IPS-NIHi11 (cell line): Measurements from ENCODE around the gene OR1F1.
"Not testable (repeated sequence)": the region's sequence is repeated elsewhere in the genome, so short reads cannot be mapped to it uniquely, and the experiment has no call there.

ENCODE experiments used
- DNase-seq: peaks from one replicate; pipeline ENCODE4 v3.0.0; 2012; ENCODE audit warnings: mixed read lengths, low spot score

OR1F1 gene

DNA sequence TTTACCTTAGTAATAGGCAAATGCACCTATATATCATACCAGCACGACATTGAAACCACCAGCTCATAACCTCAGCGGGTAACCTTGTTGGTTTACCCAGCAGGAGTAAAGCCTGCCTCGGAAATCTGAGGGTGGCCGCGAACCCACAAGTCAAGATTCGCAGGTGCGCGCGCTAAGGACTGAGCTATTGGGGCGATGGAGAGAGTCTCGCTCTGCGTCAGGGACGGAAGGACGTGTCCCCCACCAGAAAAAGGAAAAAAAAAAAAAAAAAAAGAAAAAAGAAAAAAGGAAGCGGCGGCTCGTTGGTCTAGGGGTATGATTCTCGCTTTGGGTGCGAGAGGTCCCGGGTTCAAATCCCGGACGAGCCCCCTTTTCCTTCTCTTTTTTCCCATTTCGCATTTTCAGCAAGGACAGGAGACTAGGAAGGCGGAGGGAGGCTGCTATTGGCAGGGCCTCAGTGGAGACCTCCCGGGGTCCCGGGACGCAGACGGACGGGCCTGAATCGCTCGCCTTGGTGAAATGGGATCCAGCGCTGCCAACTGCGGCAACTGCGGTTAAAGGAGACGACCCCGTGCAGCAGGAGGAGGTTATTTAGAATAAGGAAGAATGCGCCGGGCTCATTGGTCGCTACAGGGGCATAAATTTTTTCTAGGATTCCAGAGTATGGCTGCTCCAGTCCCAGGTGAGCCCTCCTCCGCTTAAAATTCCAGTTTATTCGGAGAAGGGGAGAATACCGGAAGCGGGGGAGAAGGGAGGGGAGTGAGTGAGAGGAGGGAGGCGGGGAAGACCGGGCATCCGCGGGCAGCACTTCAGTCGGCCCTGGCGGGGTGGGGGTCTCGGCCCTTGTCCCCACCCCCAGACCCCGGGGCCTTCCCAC, at the start of gene OR1F1:
Gene OR1F1 (plus strand): TSS at position 407 of the 877 bp plus-strand sequence.
- DNase-seq = peak; percentile 53

DNA sequence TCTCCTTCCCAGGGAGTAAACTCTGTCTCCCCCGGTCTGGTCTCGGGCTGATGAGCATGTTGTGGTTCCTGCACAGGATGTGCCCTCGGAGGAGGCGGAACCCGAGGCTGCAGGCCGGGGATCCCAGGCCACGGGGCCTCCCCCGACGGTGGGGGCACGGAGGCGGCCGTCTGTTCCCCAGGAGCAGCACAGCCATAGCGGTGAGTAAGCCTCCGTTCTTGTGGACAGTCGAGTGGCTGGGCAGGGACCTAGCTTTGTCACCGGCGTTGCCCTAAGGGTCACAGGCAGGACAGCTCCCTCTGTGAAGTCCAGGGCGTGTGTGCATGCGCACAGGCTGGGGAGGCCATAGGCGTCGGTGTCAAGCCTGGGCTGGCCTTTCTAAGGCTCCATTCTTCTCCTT, 49.7 kb upstream of the OR1F1 start:
- peak; percentile 3 for DNase-seq

DNA sequence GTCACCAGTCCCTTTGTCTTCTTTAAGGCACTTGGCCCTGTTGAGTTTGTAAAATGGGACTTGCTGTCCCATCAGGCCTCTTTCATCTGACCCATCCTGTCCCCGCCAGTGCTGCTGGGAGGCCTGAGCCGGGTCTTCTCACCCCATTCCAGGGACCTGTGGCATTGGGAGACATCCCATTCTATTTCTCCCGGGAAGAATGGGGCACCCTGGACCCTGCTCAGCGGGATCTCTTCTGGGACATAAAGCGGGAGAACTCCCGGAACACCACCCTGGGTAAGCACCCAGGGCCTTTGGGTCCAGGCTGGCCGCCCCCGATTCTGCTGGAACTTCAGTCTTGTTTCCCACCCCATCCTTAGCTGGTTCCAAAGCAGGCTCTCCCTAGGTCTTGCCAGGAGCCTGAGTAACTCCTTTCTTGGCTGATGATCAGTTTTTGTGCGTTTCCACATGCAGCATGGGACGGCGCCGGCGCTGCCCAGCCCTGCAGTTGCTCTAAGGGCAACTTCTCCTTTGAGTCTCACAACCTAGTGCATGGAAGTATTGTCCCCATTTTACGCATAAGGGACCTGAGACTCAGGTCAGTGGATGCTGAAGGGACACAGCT, 49.1 kb upstream of the OR1F1 start:
- no peak for DNase-seq

GRCh38 chr16:3139561-3139960, 48.4 kb upstream of the OR1F1 start:
- DNase-seq = not testable (repeated sequence)

DNA sequence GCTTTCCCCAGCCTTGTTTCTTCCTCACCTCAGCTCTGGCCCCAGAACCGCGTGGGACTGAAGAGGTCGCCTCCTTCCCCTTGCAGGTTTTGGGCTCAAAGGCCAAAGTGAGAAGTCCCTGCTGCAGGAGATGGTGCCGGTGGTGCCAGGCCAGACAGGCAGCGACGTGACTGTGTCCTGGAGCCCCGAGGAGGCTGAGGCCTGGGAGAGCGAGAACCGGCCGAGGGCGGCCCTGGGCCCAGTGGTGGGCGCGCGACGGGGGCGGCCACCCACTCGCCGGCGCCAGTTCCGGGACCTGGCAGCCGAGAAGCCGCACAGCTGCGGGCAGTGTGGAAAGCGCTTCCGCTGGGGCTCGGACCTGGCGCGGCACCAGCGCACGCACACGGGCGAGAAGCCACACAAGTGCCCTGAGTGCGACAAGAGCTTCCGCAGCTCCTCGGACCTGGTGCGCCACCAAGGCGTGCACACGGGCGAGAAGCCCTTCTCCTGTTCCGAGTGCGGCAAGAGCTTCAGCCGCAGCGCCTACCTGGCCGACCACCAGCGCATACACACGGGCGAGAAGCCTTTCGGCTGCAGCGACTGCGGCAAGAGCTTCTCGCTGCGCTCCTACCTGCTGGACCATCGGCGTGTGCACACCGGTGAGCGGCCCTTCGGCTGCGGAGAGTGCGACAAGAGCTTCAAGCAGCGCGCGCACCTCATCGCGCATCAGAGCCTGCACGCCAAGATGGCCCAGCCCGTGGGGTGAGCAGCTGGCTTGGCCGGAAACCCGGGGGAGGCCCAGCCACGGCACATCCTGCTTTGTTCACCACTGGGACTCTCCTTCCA, 47.2 kb upstream of the OR1F1 start:
- no peak for DNase-seq

GRCh38 chr16:3141781-3142311, 46.2 kb upstream of the OR1F1 start:
- no peak for DNase-seq

DNA sequence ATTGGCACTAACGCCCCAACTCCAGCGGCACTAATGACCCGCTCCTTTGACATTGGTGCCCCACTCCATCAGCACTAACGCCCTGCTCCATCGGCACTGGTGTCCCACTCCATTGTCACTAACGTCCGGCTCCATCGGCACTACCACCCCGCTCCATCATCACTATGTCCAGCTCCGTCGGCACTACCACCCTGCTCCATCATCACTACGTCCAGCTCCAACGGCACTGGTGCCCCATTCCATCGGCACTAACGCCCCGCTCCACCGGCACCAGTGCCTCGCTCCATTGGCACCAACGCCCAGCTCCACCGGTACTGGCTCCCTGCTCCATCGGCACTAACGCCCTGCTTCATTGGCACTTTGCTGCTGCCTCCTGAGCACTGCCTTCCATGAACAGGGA, 45.7 kb upstream of the OR1F1 start:
- DNase-seq = no peak

- DNase-seq = no peak
These were observed 45.2 kb upstream of the OR1F1 start for GRCh38 chr16:3142770-3143169.

DNA sequence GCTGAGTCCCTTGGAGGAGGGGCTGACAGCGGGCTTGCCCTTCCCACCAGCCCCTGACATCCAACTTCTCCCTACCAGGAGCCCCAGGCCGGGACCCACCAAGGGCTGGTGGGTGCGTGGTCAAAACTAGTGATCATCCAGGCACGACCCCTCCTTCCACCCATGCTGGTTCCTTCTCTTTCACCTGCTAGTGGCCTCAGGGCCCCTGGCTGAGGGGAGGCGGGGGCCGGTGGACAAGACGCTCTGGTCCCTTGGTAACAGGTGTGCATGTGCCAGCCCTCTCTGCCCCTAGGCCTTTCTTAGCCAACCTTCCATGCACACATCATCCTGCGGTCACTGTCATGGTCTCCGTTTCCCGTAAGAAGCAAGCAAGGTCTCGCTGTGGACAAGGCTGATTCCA, 44.8 kb upstream of the OR1F1 start:
- DNase-seq = no peak

DNA sequence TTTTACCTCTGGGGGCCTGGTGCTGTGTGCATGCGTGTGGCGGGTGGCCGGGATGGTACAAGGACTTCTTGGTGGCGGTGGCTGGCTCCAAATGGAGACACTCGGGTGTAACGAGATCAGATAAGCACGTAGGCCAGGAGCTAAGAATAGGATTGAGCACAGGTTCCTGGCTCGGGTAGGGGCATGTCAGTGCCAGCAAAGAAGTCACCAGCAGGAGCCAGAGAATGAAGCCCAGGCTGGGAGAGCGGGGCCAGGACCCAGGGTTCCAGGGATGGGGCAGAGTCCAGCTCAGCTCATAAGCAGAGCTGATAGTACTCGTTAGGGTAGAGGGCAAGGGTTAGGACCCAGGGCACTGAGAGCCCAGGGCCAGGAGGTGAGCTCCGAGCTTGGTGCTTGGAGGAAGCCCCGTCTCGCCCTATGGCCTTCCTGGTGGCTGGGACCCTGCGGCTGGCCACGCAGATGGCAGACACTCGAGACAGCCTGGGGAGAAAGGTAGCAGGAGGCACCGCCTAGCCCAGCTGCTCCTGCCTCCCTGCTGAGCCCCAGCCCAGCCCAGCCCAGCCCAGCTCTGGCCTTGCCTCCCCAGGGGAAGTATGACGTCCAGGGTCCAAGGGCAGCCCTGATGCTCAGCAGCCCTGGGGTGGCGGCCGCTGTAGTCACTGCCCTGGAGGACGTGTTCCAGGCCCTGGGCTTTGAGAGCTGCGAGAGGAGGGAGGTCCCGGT, 44.2 kb upstream of the OR1F1 start:
- DNase-seq = no peak

DNA sequence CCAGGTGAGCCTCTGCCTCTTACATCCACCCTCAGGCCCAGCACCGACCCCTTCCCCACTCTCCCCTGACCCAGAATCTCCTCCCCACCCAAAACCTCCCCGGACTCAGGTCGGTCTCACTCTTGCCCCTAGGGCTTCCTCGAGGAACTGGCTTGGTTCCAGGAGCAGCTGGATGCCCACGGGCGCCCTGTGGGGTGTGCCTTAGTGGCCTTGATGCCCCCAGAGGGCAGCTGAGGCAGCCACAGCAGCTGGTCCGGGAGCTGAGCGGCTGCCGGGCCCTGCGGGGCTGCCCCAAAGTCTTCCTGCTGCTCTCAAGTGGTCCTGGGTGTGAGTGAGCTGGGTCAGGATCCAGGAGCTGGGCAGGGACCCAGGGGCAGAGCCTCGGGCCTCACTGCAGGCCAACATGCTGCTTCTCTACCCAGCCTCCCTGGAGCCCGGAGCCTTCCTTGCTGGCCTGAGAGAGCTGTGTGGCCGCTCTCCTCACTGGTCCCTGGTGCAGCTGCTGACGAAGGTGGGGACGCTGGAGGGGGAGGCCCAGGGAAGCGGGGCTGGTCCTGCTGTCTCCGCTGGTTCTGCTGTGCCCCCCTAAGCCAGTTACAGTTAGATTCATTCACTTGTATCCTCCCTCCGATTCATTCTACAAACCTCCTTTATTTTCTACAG, 43.6 kb upstream of the OR1F1 start:
- DNase-seq = no peak

GRCh38 chr16:3145151-3145550, 42.9 kb upstream of the OR1F1 start:
- DNase-seq = no peak

GRCh38 chr16:3145660-3146059, 42.3 kb upstream of the OR1F1 start:
- DNase-seq = no peak

- no peak for DNase-seq
These were observed 40.8 kb upstream of the OR1F1 start for GRCh38 chr16:3147046-3147756.

- DNase-seq = no peak
These were observed 40.3 kb upstream of the OR1F1 start for GRCh38 chr16:3147757-3148104.

DNA sequence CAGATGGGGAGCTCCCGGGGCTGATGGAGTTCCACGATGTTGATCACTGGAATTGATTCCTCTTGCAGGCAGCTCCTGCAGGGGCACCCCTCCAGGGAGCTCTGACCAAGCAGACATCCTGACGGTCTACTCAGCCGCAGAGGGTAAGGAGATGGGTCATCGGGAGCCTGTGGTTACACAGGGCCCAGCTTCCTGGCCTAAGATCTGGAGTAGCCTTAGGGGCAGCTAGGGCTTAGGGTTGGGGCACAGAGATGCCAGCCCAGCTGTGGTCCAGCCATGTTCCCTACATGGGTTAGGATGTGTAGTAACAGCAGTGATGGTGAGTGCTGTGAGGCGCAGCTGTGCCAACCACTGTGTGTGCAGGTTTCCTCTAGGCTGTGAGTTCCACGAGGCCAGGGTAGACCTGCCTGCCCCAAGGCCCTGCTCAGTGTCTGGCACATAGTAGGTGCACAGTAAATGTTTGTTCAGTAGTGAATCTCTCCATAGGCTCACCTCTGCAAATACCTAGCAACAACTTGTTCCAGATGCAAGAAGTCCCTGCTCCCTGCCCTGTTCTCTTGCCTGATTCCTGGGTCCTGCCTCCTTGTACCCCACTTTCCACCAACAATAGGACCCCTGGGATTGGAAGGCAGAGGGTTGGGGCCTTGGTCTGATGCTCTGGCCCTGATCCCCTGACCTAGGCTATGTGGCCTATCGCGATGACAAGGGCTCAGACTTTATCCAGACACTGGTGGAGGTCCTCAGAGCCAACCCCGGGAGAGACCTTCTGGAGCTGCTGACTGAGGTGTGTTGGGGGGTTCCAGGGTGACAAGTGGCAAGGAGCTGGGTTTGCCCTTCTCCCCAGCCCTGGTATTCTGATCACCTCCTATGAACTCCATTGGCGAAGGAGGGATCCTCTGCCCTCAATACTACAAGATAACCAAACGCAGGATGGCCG, 39.5 kb upstream of the OR1F1 start:
- no peak for DNase-seq

DNA sequence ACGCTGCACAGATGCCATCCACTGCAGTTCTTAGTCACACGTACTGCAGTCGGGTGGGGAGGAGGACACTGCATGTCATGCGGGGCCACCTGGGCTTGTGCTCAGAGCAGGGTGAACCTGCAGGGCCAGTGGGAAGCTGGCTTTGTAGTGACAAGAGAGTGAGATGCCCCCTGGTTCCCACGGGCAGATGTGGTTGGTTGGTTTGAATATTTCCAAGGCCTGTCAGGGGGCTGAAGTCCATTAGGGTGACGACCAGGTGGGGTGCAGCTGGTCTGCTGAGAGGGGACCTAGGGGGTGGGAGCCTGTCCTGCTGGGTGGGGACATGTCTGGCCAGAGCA, 38.8 kb upstream of the OR1F1 start:
- no peak for DNase-seq

GRCh38 chr16:3149630-3150345, 38.2 kb upstream of the OR1F1 start:
- DNase-seq = peak; percentile 90
